Right lobe of liver (tissue), 4 donors: ENCODE data around the gene TSR1.

ENCODE experiments used
- CTCF ChIP-seq, 4 donors: fragments of 200-600 bp in 3 of 4; fragments of 450-650 bp in 1 of 4; IDR thresholded peaks; one replicate each; pipeline versions ENCODE4 v1.5.1 to v1.8.0; 2016 to 2022; ENCODE audit warnings: antibody characterized with exemption in 4 of 4, mild to moderate bottlenecking in 2 of 4
- POLR2A ChIP-seq: fragments of 450-650 bp; IDR thresholded peaks from one replicate; pipeline ENCODE4 v1.6.1; 2017; ENCODE audit warnings: antibody characterized with exemption, mild to moderate bottlenecking
- donor health status: DM: no; HTN: no; CAD: no.
- donor health status: DM: no; HTN: no; CAD: no.
- donor health status: DM: no; HTN: yes; CAD: no.

DNA sequence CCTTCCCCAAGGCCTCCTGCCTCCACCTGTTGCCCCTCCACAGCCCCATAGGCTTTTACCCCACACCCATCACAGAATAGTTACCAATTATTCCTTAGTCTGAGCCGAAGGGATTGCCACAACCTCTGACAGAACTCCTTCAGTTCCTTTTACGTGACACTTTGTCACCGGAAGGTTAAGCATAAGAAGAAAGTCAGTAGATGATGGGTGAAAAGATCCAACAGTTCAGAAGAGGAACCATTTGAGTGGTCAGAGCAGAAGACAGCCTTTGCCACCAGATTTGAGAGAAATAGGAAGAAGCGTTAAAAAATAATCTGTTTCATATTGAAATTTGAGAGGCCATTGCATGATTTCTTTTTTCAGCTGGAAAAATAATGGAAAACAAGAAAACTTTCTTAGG, 31.3 kb downstream of the TSR1 start:
- TF ChIP-seq CTCF (IDR thresholded peaks at IDR 0.05) (no peak), POLR2A (no peak)
